Measurements from ENCODE around the gene NASP. TPM values are rescaled to one million over a fixed set of nuclear protein-coding genes. Genes with fewer than 3 reads are reported as not detected.

The NASP gene
- total RNA-seq, 3 donors from 2014 or later, result 83.4 to 96.7 (median 91.0) TPM

DNA sequence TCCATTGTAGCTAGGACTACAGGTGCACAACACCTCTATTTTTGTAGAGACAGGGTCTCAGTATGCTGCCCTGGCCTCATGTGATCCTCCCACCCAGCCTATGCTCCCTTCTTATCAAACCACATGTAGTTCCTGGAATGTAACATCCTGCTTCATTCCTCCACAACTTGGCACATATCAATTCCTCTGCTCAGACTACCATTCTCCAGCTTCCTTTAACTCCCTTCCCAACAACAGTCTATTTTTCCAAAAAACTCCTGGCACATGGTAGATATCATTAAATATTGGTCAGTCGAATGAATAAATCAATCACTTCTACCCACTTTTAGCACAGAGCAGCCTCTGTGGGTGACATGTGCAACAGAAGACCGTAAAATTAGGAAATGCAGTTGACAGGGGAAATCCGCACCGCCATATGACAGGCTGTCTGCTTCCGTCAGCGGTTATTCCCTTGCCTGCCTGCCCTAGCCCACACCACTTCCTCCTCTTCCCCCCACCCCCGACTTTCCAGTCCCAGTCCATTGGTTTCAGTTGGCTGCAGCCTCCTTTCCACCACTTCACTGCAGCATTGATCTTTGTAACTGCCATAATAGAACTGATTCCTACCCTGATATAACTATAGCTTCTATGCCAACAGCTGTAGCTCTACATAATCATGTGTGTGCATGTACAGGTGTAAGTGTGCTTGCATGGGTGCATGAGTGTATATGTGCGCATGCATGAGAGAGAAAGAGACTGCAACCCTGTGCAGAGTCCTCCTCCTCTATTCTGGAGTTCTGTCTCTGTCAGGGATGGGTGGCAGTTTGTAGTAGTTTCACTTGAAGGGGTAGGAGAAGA, 40.0 kb upstream of the NASP start:
- TF ChIP-seq POLR2AphosphoS5 (IDR thresholded peaks at IDR 0.05) (no peak), POLR2A (IDR thresholded peaks at IDR 0.05) (no peak)
- TF ChIP-seq, protein P1, sequence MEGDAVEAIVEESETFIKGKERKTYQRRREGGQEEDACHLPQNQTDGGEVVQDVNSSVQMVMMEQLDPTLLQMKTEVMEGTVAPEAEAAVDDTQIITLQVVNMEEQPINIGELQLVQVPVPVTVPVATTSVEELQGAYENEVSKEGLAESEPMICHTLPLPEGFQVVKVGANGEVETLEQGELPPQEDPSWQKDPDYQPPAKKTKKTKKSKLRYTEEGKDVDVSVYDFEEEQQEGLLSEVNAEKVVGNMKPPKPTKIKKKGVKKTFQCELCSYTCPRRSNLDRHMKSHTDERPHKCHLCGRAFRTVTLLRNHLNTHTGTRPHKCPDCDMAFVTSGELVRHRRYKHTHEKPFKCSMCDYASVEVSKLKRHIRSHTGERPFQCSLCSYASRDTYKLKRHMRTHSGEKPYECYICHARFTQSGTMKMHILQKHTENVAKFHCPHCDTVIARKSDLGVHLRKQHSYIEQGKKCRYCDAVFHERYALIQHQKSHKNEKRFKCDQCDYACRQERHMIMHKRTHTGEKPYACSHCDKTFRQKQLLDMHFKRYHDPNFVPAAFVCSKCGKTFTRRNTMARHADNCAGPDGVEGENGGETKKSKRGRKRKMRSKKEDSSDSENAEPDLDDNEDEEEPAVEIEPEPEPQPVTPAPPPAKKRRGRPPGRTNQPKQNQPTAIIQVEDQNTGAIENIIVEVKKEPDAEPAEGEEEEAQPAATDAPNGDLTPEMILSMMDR (IDR thresholded peaks at IDR 0.05), result no peak
- no peaks in the 10 kb centered on the region for H3K9me3 ChIP-seq
- no peaks in the 10 kb centered on the region for H3K36me3 ChIP-seq
- H3K27me3 ChIP-seq, result no peaks in the 10 kb centered on the region
- no peak overlapping the region for H3K4me3 ChIP-seq
- intact Hi-C loops (cut with DNase I; ENCODE audit: low total_unique reads), result no loop called here
- no peaks in the 10 kb centered on the region for H3K4me1 ChIP-seq
- peak overlapping the region in 1 of 2 donors; percentile 32 for H3K27ac ChIP-seq
- DNase-seq (ENCODE audit: low spot score in 2 of 2), result no peak

DNA sequence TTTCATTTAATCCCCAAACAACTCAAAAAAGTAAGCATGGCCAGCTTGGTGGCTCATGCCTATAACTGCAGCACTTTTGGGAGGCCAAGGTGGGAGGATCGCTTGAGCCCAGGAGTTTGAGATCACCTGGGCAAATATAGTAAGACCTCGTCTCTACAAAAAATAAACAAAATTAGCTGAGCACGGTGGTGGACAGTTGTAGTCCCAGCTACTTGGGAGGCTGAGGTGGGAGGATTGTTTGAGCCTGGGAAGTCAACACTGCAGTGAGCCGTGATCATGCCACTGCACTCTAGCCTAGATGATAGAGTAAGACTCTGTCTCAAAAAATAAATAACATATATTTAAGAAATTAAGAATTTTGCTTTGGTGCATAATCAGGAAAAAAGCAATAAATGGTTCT, 39.3 kb upstream of the NASP start:
- no peaks in the 10 kb centered on the region for H3K36me3 ChIP-seq
- H3K27me3 ChIP-seq, result no peaks in the 10 kb centered on the region
- no peaks in the 10 kb centered on the region for H3K9me3 ChIP-seq
- H3K4me3 ChIP-seq, result no peak overlapping the region
- TF ChIP-seq POLR2AphosphoS5 (IDR thresholded peaks at IDR 0.05) (no peak), POLR2A (IDR thresholded peaks at IDR 0.05) (no peak)
- TF ChIP-seq, protein P1 (IDR thresholded peaks at IDR 0.05), result no peak
- no peak overlapping the region for H3K27ac ChIP-seq
- intact Hi-C loops (cut with DNase I; ENCODE audit: low total_unique reads), result no loop called here
- no peak for DNase-seq (ENCODE audit: low spot score in 2 of 2)
- H3K4me1 ChIP-seq, result no peaks in the 10 kb centered on the region

DNA sequence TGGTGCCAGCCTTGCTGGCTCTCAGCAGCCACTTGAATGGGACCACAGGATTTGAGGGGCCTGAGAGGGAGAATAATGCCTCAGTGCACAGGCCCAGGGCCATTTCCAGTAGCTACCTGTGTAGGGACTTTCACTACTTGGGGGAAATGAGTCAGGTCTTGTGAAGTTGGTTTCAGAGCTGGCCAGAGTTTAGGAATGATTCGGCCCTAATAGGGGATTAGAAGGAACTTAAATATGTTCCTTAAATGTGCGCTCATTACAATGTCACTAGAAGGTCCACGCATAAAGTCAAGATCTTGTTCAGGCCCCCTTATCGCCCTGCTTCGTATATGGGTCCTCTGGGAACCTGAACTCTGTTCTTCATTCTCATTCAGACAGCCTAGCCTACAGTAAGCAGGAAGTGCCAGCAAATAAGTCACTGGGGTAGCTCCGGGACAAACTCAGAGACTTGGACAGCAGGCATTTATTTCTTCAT, 38.8 kb upstream of the NASP start:
- H3K36me3 ChIP-seq, result no peaks in the 10 kb centered on the region
- no peak overlapping the region for H3K4me3 ChIP-seq
- intact Hi-C loops (cut with DNase I; ENCODE audit: low total_unique reads), result no loop called here
- no peak for DNase-seq (ENCODE audit: low spot score in 2 of 2)
- TF ChIP-seq, protein P1 (IDR thresholded peaks at IDR 0.05), result no peak
- TF ChIP-seq POLR2AphosphoS5 (IDR thresholded peaks at IDR 0.05), result no peak
- TF ChIP-seq POLR2A (IDR thresholded peaks at IDR 0.05), result no peak
- no peak overlapping the region for H3K27ac ChIP-seq
- H3K4me1 ChIP-seq, result no peaks in the 10 kb centered on the region
- no peaks in the 10 kb centered on the region for H3K27me3 ChIP-seq
- H3K9me3 ChIP-seq, result no peaks in the 10 kb centered on the region

DNA sequence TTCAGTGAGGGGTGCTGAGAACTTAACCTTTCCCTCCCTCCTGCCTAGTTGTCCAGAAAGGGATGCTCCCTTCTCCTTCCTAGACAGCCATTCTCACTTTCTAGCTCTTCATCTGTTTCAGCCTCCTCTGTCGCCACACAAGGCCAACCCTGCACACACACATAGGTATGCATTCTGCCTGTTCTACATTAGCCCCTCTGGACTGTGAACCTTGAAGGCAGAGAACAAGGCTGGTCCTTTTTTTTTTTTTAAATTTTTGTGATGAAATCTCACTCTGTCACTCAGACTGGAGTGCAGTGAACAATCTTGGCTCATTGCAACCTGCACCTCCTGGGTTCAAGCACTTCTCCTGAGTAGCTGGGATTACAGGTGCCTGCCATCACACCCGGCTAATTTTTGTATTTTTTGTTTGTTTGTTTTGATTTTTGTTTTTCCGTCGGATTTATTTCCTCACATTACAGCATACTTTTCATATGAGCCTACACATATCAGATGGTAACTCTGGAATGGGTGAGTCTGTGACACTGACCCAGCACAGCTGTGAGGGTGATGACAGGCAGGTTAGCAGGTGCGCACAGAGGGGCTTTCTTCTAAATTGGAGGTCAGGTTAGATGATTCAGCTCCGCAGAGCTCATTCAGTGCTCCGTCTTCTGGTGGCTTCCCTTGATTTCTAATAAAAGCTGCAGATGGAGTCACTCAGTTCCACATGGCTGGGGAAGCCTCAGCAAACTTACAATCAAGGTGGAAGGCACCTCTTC, 38.1 kb upstream of the NASP start:
- no peak overlapping the region for H3K27ac ChIP-seq
- no peak overlapping the region for H3K4me3 ChIP-seq
- no peaks in the 10 kb centered on the region for H3K27me3 ChIP-seq
- intact Hi-C loops (cut with DNase I; ENCODE audit: low total_unique reads), result no loop called here
- no peaks in the 10 kb centered on the region for H3K4me1 ChIP-seq
- TF ChIP-seq POLR2AphosphoS5 (IDR thresholded peaks at IDR 0.05), result no peak
- DNase-seq (ENCODE audit: low spot score in 2 of 2), result no peak
- no peaks in the 10 kb centered on the region for H3K9me3 ChIP-seq
- no peaks in the 10 kb centered on the region for H3K36me3 ChIP-seq

DNA sequence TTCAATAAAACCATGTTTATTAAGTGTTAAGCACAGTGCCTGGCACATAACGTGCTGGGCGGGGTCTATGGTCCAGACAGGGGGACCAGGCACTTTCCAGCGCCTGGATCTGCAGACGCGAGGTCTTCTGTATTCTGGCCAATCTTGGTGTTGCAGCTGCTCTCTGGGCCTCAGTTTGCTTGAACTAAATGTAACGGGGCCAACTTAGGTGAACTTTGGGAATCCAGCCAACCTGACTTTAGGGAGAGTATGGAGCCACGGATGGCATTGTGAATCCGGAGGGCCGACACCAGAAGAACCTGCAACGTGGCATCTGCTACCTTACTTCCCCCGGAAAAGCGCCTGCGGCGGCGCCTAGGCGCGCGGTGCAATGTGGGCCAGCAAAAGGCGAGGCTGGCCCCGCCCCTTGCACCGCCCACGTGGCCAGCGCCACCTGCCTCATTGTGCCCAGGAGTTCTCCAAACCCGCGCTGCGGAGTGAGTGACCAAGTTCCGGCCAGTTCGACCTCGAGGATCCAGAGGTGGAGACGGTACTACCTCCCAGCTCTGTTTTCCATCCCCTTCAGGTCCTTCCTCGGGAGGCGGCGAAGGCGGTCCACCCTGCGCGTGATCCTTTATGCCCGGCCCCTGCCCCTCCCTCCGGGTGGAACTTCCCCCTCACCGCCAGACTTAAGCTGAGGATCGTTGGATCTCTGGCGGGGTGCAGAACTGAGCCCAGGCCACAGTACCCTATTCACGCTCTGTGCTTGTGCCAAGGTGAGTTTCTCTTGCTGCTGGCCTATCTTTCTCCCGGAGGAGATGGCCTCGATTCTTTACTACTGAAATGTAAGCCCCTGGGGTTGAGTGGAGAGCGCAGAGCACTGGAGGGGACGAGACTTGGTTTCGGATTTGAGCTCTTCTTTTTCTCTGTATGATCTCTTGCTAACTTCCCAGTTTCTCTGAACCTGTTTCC, 33.2 kb upstream of the NASP start, which contains the start of gene AKR1A1:
Gene AKR1A1 (plus strand): TSS at position 426 of the 951 bp plus-strand sequence. CDS start 10,969 bp downstream, outside the sequence.
- peak within 1 kb of the TSS; percentile 61 to 86 (median 73) for H3K4me3 ChIP-seq
- peak; percentile 32 for TF ChIP-seq POLR2A (IDR thresholded peaks at IDR 0.05)
- peak; percentile 71 to 76 (median 73) for TF ChIP-seq POLR2AphosphoS5 (IDR thresholded peaks at IDR 0.05)
- TF ChIP-seq, protein P1 (IDR thresholded peaks at IDR 0.05), result no peak
- no peaks in the 10 kb centered on the region for H3K27me3 ChIP-seq
- intact Hi-C loops (cut with DNase I; ENCODE audit: low total_unique reads), result no loop called here
- no peaks in the 10 kb centered on the region for H3K36me3 ChIP-seq
- no peaks in the 10 kb centered on the region for H3K9me3 ChIP-seq
- peak; percentile 88 for DNase-seq (ENCODE audit: low spot score in 2 of 2)
- H3K27ac ChIP-seq, result peak within 1 kb of the TSS; percentile 87 to 92
- H3K4me1 ChIP-seq, result peaks cover 0 to 7% of the 10 kb centered on the region in 2 donors
